ENCODE data around the gene NUP62CL. TPM values are rescaled to one million over a fixed set of nuclear protein-coding genes. Genes with fewer than 3 reads are reported as not detected.
A peak's percentile ranks its signal among the peaks of the same experiment; 100 is the strongest.

The NUP62CL gene
- total RNA-seq, 4 donors from 2014 or later, result 1.2 to 26.4 (median 11.9) TPM; not detected in 1

GRCh38 chrX:107154787-107155620 lies 51.2 kb downstream of the NUP62CL start:
- H3K4me3 ChIP-seq, result no peak overlapping the region
- no peaks in the 10 kb centered on the region for H3K9me3 ChIP-seq
- no peak for DNase-seq
- TF ChIP-seq POLR2A (IDR thresholded peaks at IDR 0.05), result no peak
- TF ChIP-seq CTCF (IDR thresholded peaks at IDR 0.05), result no peak
- H3K36me3 ChIP-seq, result no peaks in the 10 kb centered on the region
- H3K4me1 ChIP-seq, result no peaks in the 10 kb centered on the region
- no peaks in the 10 kb centered on the region for H3K27me3 ChIP-seq
- H3K27ac ChIP-seq, result no peak overlapping the region

GRCh38 chrX:107153005-107153404 lies 53.2 kb downstream of the NUP62CL start:
- TF ChIP-seq POLR2A (IDR thresholded peaks at IDR 0.05) (no peak), CTCF (IDR thresholded peaks at IDR 0.05) (no peak)
- no peaks in the 10 kb centered on the region for H3K27me3 ChIP-seq

GRCh38 chrX:107146670-107147069 lies 59.6 kb downstream of the NUP62CL start:
- DNase-seq, result no peak
- TF ChIP-seq CTCF (IDR thresholded peaks at IDR 0.05) (no peak), POLR2A (IDR thresholded peaks at IDR 0.05) (no peak)
- H3K27me3 ChIP-seq, result no peaks in the 10 kb centered on the region

More at GRCh38 chrX:107153005-107153404, 53.2 kb downstream of the NUP62CL start:
- no peak for DNase-seq
- Histone ChIP-seq H3K27ac (no peak overlapping the region), H3K4me3 (no peak overlapping the region), H3K9me3 (no peaks in the 10 kb centered on the region), H3K4me1 (no peaks in the 10 kb centered on the region), H3K36me3 (no peaks in the 10 kb centered on the region)

GRCh38 chrX:107135965-107136307 lies 70.3 kb downstream of the NUP62CL start:
- Histone ChIP-seq H3K4me3 (no peak overlapping the region), H3K4me1 (no peaks in the 10 kb centered on the region), H3K27me3 (no peaks in the 10 kb centered on the region), H3K9me3 (no peaks in the 10 kb centered on the region), H3K36me3 (no peaks in the 10 kb centered on the region), H3K27ac (no peak overlapping the region)
- TF ChIP-seq POLR2A (IDR thresholded peaks at IDR 0.05) (no peak), CTCF (IDR thresholded peaks at IDR 0.05) (no peak)
- DNase-seq, result no peak

More at GRCh38 chrX:107146670-107147069, 59.6 kb downstream of the NUP62CL start:
- Histone ChIP-seq H3K4me1 (no peaks in the 10 kb centered on the region), H3K4me3 (no peak overlapping the region), H3K36me3 (no peaks in the 10 kb centered on the region), H3K27ac (no peak overlapping the region), H3K9me3 (no peaks in the 10 kb centered on the region)

GRCh38 chrX:107135049-107135964 lies 70.9 kb downstream of the NUP62CL start:
- H3K27me3 ChIP-seq, result no peaks in the 10 kb centered on the region
- H3K4me1 ChIP-seq, result no peaks in the 10 kb centered on the region
- H3K27ac ChIP-seq, result no peak overlapping the region
- TF ChIP-seq POLR2A (IDR thresholded peaks at IDR 0.05) (no peak), CTCF (IDR thresholded peaks at IDR 0.05) (no peak)
- no peak overlapping the region for H3K4me3 ChIP-seq
- H3K9me3 ChIP-seq, result no peaks in the 10 kb centered on the region
- DNase-seq, result peak in 1 of 3 donors; percentile 56
- H3K36me3 ChIP-seq, result no peaks in the 10 kb centered on the region
